ENCODE results near the gene PLSCR1.

The PLSCR1 gene

DNA sequence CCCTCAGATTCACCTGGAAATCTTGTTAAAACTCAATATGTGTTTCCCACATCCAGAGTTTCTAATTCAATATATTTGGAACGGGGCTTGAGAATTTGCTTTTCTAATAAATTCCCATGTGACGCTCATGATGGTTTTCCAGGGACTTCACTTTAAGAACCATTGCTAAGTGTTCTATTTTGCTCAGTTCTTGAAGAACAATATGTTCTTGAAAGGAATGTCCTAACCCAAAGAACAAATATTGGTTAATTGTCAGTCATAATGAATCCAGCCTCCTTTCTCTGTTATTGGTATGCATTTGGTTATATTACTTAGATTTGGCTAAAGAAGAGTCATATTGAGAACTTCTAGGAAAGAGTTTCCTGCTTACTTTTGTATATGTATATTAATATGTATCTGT, 70.7 kb downstream of the PLSCR1 start:
- no peak for DNase-seq (ENCODE audit: low read depth)

- no peak for DNase-seq (ENCODE audit: low read depth)
Observed at GRCh38 chr3:146472611-146473010, 71.8 kb downstream of the PLSCR1 start.

GRCh38 chr3:146471012-146471411, 73.4 kb downstream of the PLSCR1 start:
- DNase-seq (ENCODE audit: low read depth) = no peak

- no peak for DNase-seq (ENCODE audit: low read depth)
Observed at GRCh38 chr3:146470425-146470990, 73.9 kb downstream of the PLSCR1 start.

DNA sequence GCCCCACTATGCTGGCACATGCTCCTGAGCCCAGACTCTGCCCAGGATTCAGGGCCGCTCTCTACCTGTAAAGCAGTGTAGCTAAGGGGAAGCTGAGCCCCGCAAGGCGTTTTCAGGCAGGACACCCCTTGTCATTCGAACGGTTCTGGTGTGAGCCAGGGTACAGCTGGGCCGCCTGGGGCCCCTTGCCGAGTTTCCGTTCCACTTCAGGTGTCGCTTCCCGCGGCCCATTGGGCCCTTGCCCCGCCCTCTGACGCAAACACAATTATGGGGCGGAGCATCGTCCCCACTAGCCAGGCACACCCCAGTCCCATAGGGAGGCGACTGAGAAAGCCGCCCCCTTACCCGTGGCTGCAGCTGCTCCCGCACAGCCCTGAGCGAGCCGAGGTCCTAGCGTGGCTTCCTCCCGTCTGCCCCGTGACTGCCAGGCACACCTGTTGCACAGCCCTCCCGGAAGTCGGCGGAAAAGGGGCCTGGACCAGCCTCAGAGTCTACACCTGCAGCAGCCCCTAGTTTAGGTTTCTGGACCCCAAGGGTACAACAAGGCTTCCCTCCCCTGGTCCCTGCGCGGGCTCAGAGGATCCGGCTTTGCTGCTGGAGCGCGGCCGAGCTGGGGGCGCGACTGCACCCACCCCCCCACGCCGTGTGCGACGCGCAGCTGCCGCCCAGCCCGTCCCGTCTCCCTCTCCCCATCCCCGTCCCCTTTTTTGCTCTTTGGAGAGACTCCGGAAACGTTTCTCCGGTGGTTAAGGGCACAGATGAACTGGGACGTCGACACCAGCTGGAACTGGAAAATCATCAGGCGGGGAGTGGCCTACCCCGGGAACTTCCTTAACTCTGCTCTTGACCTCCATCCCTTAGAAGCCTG, 75.0 kb downstream of the PLSCR1 start, which contains the start of gene PLSCR2:
Gene PLSCR2, minus strand, starts transcription at position 412 of the 868 bp plus-strand sequence. CDS start 9,657 bp downstream, outside the sequence.
- no peak for DNase-seq (ENCODE audit: low read depth)

- no peak for DNase-seq (ENCODE audit: low read depth)
Observed at GRCh38 chr3:146468671-146469149, 75.7 kb downstream of the PLSCR1 start.

DNA sequence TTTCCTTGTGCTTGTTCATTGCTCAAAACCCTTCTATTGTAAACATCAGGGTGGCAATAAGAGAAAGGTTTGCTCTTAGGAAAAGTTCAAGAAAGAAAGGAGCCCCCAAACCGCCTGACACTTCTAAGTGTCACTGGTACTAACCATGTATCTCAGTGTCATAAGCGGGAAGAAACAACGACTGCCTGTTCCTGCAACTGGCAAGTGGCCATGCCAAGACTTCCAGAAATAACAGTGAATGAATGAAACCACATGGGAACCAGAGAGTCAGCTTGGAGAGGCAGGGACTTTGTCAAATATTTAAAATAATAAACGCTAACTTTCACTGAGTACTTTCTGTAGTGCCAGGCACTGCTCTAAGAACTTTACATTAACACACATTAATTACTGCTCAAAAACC, 76.2 kb downstream of the PLSCR1 start:
- no peak for DNase-seq (ENCODE audit: low read depth)

GRCh38 chr3:146466604-146467003, 77.8 kb downstream of the PLSCR1 start:
- DNase-seq (ENCODE audit: low read depth) = no peak

DNA sequence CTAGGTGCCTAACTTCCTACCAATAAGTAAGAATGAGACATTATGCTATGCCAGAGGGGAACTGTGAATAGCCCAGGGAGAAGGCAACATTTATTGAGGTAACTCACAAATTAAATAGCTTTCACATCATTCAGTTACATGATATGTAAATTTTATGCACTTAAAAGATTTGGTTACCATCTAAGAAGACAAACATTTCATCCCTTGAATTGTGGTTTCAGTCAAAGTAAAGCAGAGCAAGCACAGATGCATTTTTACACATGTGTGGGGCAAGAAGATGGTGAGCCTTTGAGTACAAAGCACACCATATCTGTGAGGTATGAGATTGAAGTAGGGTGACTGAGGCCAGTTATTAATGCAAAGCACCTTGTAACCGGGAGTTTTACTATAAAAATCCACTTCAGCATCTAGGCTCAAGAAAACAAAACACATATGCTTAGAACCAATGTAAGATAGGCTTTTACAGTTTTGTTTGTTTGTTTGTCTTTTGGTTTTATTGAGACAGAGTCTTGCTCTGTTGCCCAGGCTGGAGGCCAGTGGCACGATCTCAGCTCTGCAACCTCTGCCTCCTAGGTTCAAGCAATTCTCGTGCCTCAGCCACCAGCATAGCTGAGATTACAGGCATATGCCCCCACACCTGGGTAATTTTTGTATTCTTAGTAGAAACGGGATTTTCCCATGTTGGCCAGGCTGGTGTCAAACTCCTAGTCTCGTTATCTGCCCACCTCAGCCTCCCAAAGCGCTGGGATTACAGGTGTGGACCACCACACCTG, 78.5 kb downstream of the PLSCR1 start:
- DNase-seq (ENCODE audit: low read depth) = no peak

Measured in HS-5 (cell line).